ENCODE data around the gene STXBP3. TPM values are rescaled to one million over a fixed set of nuclear protein-coding genes. Genes with fewer than 3 reads are reported as not detected.

STXBP3 gene
- total and polyA plus RNA-seq, 9 of the 15 experiments (the other 6 are each of a cell fraction or from before 2014, with no cell fraction given): 32.5 to 52.5 (median 39.2) TPM

DNA sequence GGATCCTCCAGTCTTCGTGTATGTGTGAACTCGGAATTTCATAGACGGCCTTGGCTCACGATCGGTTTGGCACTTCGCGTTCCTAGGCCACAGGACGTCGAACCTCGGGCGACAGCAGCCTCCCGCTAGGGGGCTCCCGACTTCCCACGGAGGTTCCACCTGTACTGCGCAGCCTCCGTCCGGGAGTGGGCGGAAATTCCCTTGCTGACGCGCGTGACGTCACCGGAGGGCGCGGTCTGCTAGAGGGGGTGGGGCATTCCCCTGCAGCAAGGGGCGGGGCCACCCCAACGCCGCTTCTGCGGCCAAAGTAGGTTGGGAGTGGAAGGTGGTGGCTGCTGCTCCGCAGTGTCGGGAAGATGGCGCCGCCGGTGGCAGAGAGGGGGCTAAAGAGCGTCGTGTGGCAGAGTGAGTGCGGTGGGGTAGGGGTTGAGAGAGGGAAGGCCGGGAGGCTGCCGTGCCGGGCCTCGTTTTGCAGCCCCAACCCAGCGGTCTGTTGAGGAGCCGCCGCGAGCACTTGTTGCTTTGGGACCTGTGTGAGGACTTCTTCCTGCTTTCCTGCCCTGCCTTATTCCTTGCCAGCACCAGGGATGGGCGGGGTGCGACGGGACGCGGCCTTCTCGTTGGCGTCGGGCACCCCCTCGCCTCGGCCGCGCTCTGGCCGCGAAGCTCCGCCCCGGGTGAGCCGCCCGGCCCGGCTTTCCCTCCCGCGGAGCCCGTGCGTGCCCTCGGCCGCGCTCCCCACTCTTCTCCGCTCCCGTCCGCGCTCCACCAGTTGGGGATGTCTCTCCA lies at the start of gene STXBP3 (continued):
- TF ChIP-seq, protein P1, sequence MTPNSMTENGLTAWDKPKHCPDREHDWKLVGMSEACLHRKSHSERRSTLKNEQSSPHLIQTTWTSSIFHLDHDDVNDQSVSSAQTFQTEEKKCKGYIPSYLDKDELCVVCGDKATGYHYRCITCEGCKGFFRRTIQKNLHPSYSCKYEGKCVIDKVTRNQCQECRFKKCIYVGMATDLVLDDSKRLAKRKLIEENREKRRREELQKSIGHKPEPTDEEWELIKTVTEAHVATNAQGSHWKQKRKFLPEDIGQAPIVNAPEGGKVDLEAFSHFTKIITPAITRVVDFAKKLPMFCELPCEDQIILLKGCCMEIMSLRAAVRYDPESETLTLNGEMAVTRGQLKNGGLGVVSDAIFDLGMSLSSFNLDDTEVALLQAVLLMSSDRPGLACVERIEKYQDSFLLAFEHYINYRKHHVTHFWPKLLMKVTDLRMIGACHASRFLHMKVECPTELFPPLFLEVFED (CRISPR knock-in tag; conservative IDR thresholded peaks at IDR 0.05): peak; percentile 78
- TF ChIP-seq, protein P2, sequence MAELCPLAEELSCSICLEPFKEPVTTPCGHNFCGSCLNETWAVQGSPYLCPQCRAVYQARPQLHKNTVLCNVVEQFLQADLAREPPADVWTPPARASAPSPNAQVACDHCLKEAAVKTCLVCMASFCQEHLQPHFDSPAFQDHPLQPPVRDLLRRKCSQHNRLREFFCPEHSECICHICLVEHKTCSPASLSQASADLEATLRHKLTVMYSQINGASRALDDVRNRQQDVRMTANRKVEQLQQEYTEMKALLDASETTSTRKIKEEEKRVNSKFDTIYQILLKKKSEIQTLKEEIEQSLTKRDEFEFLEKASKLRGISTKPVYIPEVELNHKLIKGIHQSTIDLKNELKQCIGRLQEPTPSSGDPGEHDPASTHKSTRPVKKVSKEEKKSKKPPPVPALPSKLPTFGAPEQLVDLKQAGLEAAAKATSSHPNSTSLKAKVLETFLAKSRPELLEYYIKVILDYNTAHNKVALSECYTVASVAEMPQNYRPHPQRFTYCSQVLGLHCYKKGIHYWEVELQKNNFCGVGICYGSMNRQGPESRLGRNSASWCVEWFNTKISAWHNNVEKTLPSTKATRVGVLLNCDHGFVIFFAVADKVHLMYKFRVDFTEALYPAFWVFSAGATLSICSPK (IDR thresholded peaks at IDR 0.05; ENCODE audit: borderline replicate concordance): no peak
- TF ChIP-seq PCBP1 (IDR thresholded peaks at IDR 0.05; ENCODE audit: low read depth, low read length, poor library complexity, severe bottlenecking) (peak; percentile 89), TAF7 (tag; IDR thresholded peaks at IDR 0.05) (peak; percentile 98), ZNF23 (CRISPR knock-in tag; IDR thresholded peaks at IDR 0.05) (no peak), ZC3H8 (IDR thresholded peaks at IDR 0.05) (no peak), GABPB1 (CRISPR knock-in tag; IDR thresholded peaks at IDR 0.05) (peak; percentile 85), NCOR1 (IDR thresholded peaks at IDR 0.05) (no peak; the same call in 1 of the 2 replicates), RAD51 (IDR thresholded peaks at IDR 0.05; ENCODE audit: borderline replicate concordance, low read depth) (peak; percentile 36; the same call in 1 of the 2 replicates), ZNF444 (CRISPR knock-in tag; IDR thresholded peaks at IDR 0.05) (no peak), ZNF589 (CRISPR knock-in tag; IDR thresholded peaks at IDR 0.05; ENCODE audit: low read depth) (peak; percentile 86; the same call in 1 of the 2 replicates)
- TF ChIP-seq, protein P3, sequence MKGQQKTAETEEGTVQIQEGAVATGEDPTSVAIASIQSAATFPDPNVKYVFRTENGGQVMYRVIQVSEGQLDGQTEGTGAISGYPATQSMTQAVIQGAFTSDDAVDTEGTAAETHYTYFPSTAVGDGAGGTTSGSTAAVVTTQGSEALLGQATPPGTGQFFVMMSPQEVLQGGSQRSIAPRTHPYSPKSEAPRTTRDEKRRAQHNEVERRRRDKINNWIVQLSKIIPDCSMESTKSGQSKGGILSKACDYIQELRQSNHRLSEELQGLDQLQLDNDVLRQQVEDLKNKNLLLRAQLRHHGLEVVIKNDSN (CRISPR knock-in tag; IDR thresholded peaks at IDR 0.05): peak; percentile 35
- TF ChIP-seq, protein P4, sequence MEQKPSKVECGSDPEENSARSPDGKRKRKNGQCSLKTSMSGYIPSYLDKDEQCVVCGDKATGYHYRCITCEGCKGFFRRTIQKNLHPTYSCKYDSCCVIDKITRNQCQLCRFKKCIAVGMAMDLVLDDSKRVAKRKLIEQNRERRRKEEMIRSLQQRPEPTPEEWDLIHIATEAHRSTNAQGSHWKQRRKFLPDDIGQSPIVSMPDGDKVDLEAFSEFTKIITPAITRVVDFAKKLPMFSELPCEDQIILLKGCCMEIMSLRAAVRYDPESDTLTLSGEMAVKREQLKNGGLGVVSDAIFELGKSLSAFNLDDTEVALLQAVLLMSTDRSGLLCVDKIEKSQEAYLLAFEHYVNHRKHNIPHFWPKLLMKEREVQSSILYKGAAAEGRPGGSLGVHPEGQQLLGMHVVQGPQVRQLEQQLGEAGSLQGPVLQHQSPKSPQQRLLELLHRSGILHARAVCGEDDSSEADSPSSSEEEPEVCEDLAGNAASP (IDR thresholded peaks at IDR 0.05): no peak
- TF ChIP-seq, protein P5, sequence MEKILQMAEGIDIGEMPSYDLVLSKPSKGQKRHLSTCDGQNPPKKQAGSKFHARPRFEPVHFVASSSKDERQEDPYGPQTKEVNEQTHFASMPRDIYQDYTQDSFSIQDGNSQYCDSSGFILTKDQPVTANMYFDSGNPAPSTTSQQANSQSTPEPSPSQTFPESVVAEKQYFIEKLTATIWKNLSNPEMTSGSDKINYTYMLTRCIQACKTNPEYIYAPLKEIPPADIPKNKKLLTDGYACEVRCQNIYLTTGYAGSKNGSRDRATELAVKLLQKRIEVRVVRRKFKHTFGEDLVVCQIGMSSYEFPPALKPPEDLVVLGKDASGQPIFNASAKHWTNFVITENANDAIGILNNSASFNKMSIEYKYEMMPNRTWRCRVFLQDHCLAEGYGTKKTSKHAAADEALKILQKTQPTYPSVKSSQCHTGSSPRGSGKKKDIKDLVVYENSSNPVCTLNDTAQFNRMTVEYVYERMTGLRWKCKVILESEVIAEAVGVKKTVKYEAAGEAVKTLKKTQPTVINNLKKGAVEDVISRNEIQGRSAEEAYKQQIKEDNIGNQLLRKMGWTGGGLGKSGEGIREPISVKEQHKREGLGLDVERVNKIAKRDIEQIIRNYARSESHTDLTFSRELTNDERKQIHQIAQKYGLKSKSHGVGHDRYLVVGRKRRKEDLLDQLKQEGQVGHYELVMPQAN (IDR thresholded peaks at IDR 0.05; ENCODE audit: borderline replicate concordance): peak; percentile 74
- TF ChIP-seq, protein P6, sequence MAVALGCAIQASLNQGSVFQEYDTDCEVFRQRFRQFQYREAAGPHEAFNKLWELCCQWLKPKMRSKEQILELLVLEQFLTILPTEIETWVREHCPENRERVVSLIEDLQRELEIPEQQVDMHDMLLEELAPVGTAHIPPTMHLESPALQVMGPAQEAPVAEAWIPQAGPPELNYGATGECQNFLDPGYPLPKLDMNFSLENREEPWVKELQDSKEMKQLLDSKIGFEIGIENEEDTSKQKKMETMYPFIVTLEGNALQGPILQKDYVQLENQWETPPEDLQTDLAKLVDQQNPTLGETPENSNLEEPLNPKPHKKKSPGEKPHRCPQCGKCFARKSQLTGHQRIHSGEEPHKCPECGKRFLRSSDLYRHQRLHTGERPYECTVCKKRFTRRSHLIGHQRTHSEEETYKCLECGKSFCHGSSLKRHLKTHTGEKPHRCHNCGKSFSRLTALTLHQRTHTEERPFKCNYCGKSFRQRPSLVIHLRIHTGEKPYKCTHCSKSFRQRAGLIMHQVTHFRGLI (CRISPR knock-in tag; IDR thresholded peaks at IDR 0.05): no peak
- TF ChIP-seq, protein P7, sequence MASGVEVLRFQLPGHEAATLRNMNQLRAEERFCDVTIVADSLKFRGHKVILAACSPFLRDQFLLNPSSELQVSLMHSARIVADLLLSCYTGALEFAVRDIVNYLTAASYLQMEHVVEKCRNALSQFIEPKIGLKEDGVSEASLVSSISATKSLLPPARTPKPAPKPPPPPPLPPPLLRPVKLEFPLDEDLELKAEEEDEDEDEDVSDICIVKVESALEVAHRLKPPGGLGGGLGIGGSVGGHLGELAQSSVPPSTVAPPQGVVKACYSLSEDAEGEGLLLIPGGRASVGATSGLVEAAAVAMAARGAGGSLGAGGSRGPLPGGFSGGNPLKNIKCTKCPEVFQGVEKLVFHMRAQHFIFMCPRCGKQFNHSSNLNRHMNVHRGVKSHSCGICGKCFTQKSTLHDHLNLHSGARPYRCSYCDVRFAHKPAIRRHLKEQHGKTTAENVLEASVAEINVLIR (CRISPR knock-in tag; IDR thresholded peaks at IDR 0.05): peak; percentile 92
